Stimulated activated CD8-positive, alpha-beta memory T cell treated with anti-CD3 and anti-CD28 coated beads, Interleukin-7, amount 100 ng/mL, for 4 hours (primary cell): ENCODE data around the gene TAS1R2.
A peak's percentile ranks its signal among the peaks of the same experiment; 100 is the strongest.
"Not testable (repeated sequence)": the region's sequence is repeated elsewhere in the genome, so short reads cannot be mapped to it uniquely, and the experiment has no call there.

Experiments used
- DNase-seq, 2 donors: peaks; one replicate each; pipeline ENCODE4 v3.0.0-alpha.2; 2020; ENCODE audit warnings: low read depth in 2 of 2

The TAS1R2 gene

GRCh38 chr1:18883636-18884418 lies 24.4 kb upstream of the TAS1R2 start:
- peak; percentile 42 to 46 for DNase-seq

GRCh38 chr1:18883079-18883478 lies 23.6 kb upstream of the TAS1R2 start:
- no peak for DNase-seq

GRCh38 chr1:18882486-18882885 lies 23.0 kb upstream of the TAS1R2 start:
- no peak for DNase-seq

DNA sequence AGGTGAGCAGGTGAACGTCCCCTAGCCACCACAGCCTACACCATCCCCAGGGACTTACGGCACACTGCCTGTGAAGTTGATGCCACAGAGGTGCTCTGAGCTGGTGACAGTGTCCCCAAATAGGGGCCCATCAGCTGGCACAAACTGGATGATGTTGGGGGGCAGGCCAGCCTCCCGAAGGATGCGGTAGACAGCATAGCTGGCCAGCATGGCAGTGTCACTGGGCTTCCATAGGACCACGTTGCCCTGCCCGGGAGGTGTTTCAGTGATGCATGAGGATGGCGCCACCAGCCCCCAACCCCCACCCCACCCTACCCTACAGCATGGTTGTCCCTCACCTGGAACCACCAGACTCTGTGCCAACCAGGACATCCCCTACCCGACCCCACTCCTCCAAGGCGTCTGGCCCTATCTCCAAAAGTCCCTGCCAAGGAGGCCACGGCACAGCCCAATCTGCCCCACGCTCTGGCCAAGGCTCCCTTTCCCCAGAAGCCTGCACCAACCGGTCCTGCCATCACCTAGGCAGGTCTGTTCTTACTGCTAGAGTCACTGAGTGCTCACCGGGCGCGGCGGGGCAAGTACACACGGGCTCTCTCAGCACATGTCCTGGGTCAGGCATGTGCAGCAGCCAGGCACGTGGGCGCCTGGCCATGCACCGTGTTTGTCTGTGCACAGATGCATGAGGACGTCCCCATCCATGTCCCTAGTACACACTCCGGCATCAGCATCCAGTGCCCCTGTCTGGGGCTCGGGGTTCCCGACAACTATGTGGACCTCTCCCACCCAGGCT lies 22.4 kb upstream of the TAS1R2 start:
- no peak for DNase-seq

GRCh38 chr1:18881164-18881563 lies 21.7 kb upstream of the TAS1R2 start:
- no peak for DNase-seq

- DNase-seq, result no peak
Observed at GRCh38 chr1:18880585-18880984, 21.1 kb upstream of the TAS1R2 start.

- no peak for DNase-seq
Observed at GRCh38 chr1:18879791-18880309, 20.4 kb upstream of the TAS1R2 start.

DNA sequence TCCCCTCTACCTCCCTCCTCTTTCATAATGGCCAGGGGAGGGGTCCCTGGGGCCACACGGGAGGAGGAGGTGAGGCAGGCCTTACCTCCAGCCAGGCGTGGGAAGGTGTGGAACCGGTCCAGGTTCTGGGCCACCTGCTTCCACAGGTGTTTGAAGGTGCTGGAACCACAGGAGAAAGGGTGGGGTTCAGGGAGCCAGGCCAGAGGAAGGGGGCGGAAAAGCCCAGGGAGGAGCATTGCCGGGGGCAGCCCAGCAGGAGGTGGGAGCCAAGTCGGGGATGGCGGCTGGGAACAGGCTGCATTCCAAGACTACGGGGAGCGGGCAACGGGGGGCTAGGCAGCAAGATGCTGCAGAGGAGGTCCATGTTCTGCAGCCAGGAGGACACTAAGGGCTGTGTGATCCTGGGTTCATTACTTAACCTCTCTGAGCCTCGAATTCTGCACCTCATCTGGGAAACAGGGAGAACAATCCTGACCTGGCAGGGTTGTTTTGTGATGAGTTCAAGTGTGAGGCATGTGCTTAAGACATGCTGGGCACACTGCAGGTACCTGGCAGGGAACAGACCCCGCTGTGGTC lies 19.8 kb upstream of the TAS1R2 start:
- no peak for DNase-seq

GRCh38 chr1:18878538-18879214 lies 19.2 kb upstream of the TAS1R2 start:
- no peak for DNase-seq

DNA sequence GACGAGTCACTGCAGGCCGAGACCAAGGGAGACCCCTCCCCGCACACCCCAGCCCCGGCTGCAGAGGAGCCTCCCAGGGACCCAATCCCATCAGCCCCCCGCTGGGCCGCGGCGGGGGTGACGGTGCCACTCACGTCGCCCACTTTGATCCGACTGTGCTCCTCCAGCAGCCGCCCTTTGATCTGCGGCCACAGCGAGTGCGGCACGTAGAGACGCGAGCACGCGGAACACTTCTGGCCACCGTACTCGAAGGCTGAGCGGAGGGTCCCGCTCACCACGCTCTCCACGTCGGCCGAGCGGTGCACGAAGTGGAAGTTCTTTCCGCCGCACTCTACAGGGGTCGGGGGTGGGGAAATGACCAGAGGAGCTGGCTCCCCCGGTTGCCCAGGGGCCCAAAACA lies 17.8 kb upstream of the TAS1R2 start:
- DNase-seq, result no peak

GRCh38 chr1:18876210-18876609 lies 16.8 kb upstream of the TAS1R2 start:
- DNase-seq, result no peak

GRCh38 chr1:18875796-18876128 lies 16.3 kb upstream of the TAS1R2 start:
- no peak for DNase-seq

- DNase-seq, result peak; percentile 21 to 36
Observed at GRCh38 chr1:18875107-18875795, 15.8 kb upstream of the TAS1R2 start.

GRCh38 chr1:18874600-18874999 lies 15.1 kb upstream of the TAS1R2 start:
- DNase-seq, result no peak

- no peak for DNase-seq
Observed at GRCh38 chr1:18874036-18874435, 14.6 kb upstream of the TAS1R2 start.

DNA sequence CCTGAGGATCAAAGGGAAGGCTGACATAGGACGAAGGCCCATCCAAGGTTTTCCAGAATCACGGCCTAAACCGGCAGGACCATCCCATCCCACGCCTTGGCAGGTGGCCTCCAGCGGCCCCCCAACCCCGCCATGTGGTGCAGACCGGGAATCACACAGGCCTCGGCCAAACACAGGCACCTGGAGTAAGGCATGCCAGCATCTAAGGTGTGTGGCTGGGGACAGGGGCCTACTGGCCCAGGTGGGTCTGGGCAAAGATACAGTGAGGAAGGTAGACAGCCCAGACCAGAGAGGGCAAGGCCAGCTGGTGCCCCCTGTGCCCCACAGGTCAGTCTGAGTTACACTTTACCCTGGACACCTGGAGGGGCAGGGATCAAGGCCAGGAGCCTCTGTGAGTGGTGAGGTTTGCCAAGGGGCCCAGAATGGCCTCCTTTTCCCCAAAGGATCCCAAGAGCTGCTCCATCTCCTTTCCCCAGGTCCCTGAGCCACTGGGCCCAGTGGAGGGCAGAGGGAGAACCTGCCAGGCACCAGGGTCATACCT lies 12.7 kb upstream of the TAS1R2 start:
- no peak for DNase-seq

- no peak for DNase-seq
Observed at GRCh38 chr1:18871401-18872070, 12.1 kb upstream of the TAS1R2 start.

- no peak for DNase-seq
Observed at GRCh38 chr1:18870957-18871356, 11.5 kb upstream of the TAS1R2 start.

DNA sequence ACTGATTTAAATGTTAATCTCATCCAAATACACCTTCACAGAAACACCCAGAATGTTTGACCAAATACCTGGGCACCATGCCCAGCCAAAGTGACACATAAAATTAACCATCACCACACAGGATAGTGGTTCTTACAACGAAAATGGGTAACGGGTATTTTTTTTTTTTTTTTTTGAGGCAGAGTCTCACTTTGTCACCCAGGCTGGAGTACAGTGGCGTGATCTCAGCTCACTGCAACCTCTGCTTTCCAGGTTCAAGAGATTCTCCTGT lies 11.1 kb upstream of the TAS1R2 start:
- not testable (repeated sequence) for DNase-seq

DNA sequence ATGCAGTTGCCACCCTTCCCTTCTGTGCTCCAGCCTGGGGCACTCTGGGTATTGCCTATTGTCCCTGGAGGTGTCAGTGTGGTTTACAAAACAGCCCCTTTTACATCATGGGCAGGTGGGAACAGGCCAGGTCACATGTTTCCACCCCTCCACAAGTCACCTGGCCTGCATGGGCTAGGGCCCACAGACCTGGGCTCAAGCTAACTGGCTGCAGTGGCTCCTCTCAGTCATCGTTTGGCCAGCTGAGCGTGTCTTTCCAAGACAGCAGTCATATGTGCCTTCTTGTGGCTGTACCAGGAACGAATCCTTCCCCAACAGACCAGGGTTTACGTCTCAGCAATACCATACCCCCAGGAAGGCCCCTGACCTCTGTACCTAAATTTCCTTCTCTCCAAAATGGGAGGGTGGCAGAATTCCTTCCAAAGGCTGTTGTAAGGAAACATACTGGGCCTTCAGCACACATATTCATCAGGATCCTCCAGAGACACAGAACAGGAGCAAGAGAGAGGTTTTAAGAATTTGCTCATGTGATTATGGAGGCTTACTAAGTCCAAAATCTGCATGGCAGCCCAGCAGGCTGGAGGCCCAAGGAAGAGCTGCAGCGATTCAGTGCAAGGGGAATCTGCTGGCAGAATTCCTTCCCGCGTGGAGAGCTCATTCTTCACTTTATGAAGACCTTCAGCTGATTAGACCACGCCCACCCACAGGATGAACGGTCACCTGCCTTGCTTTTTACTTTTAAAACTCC lies 10.6 kb upstream of the TAS1R2 start:
- no peak for DNase-seq
